GM18907 (cell line): ENCODE data around the gene UTP25.
"Not testable (repeated sequence)": the region's sequence is repeated elsewhere in the genome, so short reads cannot be mapped to it uniquely, and the experiment has no call there.

Source experiments
- ATAC-seq: cut with Tn5 transposase; IDR thresholded peaks from one replicate; pipeline ENCODE4 v1.9.1; 2021; ENCODE audit warnings: mild to moderate bottlenecking, moderate library complexity; ENCODE audit not compliant: unreplicated experiment

UTP25 gene

GRCh38 chr1:209890641-209891330, 63.0 kb downstream of the UTP25 start:
- ATAC-seq: no peak

GRCh38 chr1:209893751-209894150, 66.0 kb downstream of the UTP25 start:
- no peak for ATAC-seq

- ATAC-seq: no peak
These were observed 67.9 kb downstream of the UTP25 start for GRCh38 chr1:209895709-209896108.

- ATAC-seq: no peak
These were observed 68.6 kb downstream of the UTP25 start for GRCh38 chr1:209896346-209896745.

- not testable (repeated sequence) for ATAC-seq
These were observed 70.5 kb downstream of the UTP25 start for GRCh38 chr1:209898271-209898670.

GRCh38 chr1:209898851-209899250, 71.1 kb downstream of the UTP25 start:
- ATAC-seq: not testable (repeated sequence)

GRCh38 chr1:209899948-209900347, 72.2 kb downstream of the UTP25 start:
- ATAC-seq: no peak

- no peak for ATAC-seq
These were observed 73.0 kb downstream of the UTP25 start for GRCh38 chr1:209900734-209901133.

GRCh38 chr1:209901211-209901610, 73.4 kb downstream of the UTP25 start:
- ATAC-seq: no peak

- ATAC-seq: not testable (repeated sequence)
These were observed 77.0 kb downstream of the UTP25 start for GRCh38 chr1:209904774-209905173.
